GM20000 (cell line): ENCODE data around the gene MUC2.

ENCODE experiments used
- DNase-seq: peaks from one replicate; pipeline ENCODE4 v3.0.0; 2012; ENCODE audit warnings: low spot score
- TF ChIP-seq, protein P1 (sequence below): IDR thresholded peaks from 2 replicates; pipeline ENCODE4 v1.5.1; 2012; ENCODE audit warnings: mild to moderate bottlenecking, control low read depth; ENCODE audit errors: extremely low read depth, missing control alignments

The MUC2 gene

DNA sequence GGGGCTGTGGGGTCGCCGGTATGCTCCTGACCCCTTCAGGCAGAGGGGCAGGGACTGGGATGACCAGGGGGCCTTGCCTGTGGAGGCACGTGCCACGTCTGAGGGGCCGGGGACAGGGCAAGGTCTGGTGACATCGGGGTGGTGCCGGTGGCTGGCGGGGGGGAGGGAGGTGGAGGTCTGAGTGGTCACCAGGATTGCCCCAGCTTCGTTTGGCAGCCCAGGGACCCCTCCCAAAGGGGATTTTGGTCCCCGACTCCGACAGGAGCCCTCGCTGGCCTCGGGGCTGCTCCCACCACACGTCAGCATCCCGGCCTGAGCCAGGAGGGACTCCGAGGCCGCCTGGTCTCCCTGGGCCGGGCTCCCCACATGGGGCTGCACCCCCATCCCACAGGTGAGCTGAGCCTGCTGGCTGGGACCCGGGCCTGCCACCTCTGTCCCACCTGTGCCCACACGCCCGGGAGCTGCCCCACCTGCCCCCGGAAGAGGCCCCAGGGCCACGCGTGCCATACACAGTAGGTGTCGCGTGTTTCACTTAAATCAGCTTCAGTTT is 37.1 kb upstream of the MUC2 start:
- TF ChIP-seq, protein P1, sequence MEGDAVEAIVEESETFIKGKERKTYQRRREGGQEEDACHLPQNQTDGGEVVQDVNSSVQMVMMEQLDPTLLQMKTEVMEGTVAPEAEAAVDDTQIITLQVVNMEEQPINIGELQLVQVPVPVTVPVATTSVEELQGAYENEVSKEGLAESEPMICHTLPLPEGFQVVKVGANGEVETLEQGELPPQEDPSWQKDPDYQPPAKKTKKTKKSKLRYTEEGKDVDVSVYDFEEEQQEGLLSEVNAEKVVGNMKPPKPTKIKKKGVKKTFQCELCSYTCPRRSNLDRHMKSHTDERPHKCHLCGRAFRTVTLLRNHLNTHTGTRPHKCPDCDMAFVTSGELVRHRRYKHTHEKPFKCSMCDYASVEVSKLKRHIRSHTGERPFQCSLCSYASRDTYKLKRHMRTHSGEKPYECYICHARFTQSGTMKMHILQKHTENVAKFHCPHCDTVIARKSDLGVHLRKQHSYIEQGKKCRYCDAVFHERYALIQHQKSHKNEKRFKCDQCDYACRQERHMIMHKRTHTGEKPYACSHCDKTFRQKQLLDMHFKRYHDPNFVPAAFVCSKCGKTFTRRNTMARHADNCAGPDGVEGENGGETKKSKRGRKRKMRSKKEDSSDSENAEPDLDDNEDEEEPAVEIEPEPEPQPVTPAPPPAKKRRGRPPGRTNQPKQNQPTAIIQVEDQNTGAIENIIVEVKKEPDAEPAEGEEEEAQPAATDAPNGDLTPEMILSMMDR: no peak
- no peak for DNase-seq

DNA sequence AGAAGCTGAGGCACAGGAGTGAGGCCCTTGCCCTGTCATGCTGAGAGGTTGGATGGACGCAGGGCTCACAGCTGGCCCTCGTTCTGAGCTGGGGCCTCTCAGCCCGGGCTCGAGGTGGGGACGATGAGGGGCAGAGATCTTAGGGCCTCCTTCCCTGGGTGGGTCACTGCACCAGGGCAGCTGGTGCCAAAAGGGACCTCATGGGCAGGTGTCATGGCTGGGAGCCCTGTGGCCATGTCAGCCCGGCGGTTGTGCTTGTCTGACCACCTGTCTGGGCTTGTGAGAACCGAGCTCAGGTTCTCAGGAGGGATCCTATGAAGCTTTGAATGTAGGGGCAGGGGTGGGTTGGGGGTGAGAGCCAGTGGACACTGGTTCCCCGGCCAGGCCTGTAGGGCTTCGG is 36.3 kb upstream of the MUC2 start:
- no peak for DNase-seq
- TF ChIP-seq, protein P1: no peak

DNA sequence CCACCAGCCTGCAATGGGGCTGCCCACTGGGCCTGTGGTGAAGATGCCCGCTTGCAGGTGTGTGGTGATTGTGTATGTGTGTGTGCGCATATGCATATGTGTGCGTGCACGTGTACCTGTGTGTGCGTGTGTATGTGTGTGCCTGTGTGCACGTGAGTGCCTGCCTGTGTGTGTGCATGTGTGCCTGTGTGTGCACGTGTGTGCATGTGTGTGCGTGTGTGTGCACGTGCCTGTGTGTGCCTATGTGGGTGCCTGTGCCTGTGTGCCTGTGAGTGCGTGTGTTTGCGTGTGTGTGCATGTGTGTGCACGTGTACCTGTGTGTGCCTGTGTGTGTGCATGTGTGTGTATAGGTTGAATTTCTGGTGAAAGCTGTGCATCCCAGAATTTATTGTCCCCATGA is 35.8 kb upstream of the MUC2 start:
- no peak for DNase-seq
- TF ChIP-seq, protein P1: no peak

DNA sequence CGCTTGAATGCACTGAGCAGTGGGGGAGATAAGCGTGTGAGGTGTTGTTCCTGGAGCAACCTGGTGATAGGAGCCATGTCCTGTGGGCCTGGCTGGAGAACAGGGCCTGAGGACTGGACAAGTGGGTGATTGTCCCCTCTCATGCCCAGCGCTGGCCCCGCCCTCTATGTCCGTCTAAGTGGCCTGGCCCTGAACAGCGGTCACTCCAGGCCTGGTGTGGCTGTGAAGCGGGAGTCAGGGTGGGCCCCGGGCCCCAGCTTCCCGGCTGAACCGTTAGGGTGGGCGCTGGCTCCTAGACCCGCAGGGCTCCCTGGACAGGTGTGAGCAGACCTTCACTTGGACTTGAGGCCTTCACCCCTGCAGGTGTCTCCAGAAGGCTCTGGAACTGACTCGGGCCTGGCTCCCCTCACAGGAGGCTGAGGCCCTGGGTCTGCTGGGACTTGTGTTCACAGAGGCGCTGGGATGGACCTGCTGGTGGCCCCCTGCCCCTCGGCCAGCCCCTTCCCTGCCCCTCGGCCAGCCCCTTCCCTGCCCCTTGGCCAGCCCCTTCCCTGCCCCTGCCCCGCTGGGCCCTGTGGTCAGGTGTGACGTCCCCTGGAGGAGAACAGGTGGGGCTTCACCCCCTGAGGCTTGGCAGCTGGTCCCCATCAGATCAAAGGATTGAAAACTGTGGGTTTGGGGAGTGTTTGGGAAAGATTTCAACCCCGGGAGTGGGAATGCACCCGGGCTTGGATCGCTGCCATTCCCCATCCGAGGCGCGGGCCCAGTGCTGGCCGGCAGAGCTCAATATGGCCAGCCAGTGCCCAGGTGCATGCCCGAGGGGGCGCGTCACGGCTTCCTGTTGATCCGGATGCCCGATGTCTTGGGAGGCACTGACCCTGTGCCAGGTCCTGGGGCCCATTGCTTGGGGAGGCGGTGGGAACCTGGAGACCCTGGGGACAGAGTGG is 34.9 kb upstream of the MUC2 start:
- no peak for DNase-seq
- TF ChIP-seq, protein P1: no peak

DNA sequence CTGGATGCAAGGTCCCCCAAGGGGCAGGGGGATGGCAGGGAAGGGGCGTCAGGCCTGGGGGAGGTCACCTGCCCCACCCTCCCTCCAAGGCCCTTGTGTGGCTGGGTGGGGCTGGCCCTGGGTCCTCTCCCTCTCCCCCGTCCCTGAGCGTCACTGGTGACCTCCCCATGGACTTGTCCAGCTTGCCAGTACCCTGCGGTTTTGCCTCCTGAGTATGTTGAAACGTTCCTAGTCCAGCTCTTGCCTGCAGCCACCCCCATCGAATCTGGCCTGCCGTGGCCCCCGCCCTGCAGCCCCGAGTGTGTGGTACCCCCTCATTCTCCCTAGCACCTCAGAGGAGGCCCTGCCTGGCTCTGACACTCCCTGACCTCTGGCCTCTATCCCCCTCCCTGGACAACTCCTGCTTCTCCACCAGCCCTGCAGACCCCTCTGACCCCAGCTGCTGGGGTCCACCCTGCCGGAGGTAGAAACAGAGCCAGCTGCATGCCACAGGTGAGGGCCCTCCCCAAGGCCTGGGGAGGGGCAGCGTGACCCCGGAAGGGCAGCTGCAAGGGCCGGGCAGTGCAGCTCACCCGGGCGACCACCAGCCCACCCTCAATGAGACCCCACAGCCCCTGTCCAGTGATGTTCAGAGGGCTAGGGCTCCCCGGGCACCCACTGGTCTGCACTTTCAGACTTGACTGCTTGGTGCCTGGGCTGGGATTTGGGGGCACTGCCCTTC is 34.1 kb upstream of the MUC2 start:
- DNase-seq: no peak
- TF ChIP-seq, protein P1: no peak

DNA sequence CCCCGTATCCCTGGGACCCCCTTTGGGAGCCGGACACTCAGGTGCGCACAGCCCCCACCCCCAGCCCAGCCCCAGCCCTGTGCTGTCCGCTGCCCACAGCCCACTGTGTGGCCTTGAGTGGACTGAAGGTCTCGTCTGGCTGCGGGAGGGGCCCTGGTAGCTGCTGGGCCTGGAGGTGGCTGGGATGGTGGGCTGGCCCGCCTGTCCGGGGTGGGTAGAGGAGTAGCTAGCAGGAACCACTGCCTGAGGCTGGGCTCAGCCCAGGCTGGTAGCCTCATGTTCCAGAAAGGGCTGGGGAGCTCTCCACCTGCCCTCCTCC is 33.6 kb upstream of the MUC2 start:
- TF ChIP-seq, protein P1: no peak
- DNase-seq: no peak

DNA sequence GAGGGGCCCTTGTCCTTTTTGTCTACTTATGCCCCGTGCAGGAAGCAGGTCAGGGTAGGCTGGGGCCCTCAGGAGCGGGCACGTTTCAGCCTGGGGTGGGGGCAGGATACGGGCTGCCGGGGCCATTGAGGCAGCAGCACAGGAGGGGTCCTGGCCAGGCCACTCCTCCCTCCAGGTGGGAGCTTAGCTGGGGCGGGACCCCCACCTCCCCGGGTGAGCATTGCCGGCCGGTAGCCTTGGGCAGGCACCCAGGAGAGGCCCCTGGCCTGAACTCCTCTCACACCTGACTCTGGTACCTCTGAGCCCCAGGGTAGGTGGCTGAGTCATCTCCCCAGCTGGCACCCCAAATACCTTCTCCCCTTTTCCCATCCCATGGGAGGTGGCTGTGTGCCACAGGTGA is 33.2 kb upstream of the MUC2 start:
- no peak for DNase-seq
- TF ChIP-seq, protein P1: no peak
